H1 (cell line): ENCODE data around the gene TXNL4A. TPM values are rescaled to one million over a fixed set of nuclear protein-coding genes. Genes with fewer than 3 reads are reported as not detected.

Source experiments
- SAP30 ChIP-seq: fragments of 300-600 bp; sonication (generic); IDR thresholded peaks from 2 replicates; pipeline ENCODE4 v1.7.1; 2012; ENCODE audit warnings: low read length, moderate library complexity, mild to moderate bottlenecking, inconsistent platforms; ENCODE audit not compliant: insufficient read depth, insufficient replicate concordance
- polyA plus RNA-seq, 7 experiments: library from polyadenylated mRNA; depleted of rRNA in 3 of 7; stranded (reverse) in 5 of 7; unstranded in 2 of 7; fragments of >200 nt in 5 of 7; fragments of 200-250 nt in 2 of 7; gene quantifications; 1 replicate in 5 of 7; 2 replicates in 1 of 7; 4 replicates in 1 of 7; pipeline versions ENCODE4 v1.2.1 to v1.2.3, GENCODE V29; 2011 to 2013; ENCODE audit warnings: missing spikeins in 2 of 7, mixed read lengths in 2 of 7
- total RNA-seq: library from RNA; stranded (reverse); fragmentation: NEBNext Ultra II Directional; extraction: Animal tissue kit (Norgen Biotek cat#: 25700); gene quantifications from 2 replicates; pipeline ENCODE4 v1.2.1, GENCODE V29; 2021
- TF ChIP-seq, protein P1 (sequence below): IDR thresholded peaks from 2 replicates; pipeline ENCODE4 v1.6.1; 2012; ENCODE audit warnings: low read length, inconsistent platforms

TXNL4A gene
- total and polyA plus RNA-seq, 2 of the 8 experiments (the other 6 are each of a cell fraction or from before 2014, with no cell fraction given): 169 to 181 TPM

GRCh38 chr18:79936641-79937040 lies 51.7 kb downstream of the TXNL4A start (continued):
- TF ChIP-seq, protein P1, sequence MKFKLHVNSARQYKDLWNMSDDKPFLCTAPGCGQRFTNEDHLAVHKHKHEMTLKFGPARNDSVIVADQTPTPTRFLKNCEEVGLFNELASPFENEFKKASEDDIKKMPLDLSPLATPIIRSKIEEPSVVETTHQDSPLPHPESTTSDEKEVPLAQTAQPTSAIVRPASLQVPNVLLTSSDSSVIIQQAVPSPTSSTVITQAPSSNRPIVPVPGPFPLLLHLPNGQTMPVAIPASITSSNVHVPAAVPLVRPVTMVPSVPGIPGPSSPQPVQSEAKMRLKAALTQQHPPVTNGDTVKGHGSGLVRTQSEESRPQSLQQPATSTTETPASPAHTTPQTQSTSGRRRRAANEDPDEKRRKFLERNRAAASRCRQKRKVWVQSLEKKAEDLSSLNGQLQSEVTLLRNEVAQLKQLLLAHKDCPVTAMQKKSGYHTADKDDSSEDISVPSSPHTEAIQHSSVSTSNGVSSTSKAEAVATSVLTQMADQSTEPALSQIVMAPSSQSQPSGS: no peak
- no peak for TF ChIP-seq SAP30
